Transverse colon (tissue), 4 donors: ENCODE measurements around the gene CEP78. TPM values are rescaled to one million over a fixed set of nuclear protein-coding genes. Genes with fewer than 3 reads are reported as not detected.

Experiments
- DNase-seq: peaks from one replicate; pipeline ENCODE4 v3.0.0-alpha.2; 2019
- H3K27ac ChIP-seq, 4 donors: fragments of 200-600 bp; sonication (generic); 2 replicates each; pipeline ENCODE4 v1.5.1; 2016 to 2018; ENCODE audit warnings: inconsistent platforms in 4 of 4
- H3K27me3 ChIP-seq: fragments of 200-600 bp; sonication (generic); 2 replicates; pipeline ENCODE4 v1.5.1; 2017; ENCODE audit warnings: inconsistent platforms
- H3K36me3 ChIP-seq, 4 donors: fragments of 200-600 bp; sonication (generic); 2 replicates each; pipeline ENCODE4 v1.5.1; 2017 to 2019; ENCODE audit warnings: inconsistent platforms in 4 of 4
- H3K4me1 ChIP-seq, 4 donors: fragments of 200-600 bp; sonication (generic); 2 replicates each; pipeline ENCODE4 v1.5.1; 2017 to 2020; ENCODE audit warnings: inconsistent platforms in 4 of 4
- H3K4me3 ChIP-seq, 4 donors: fragments of 200-600 bp; sonication (generic); 1 replicate in 1 of 4; 2 replicates in 3 of 4; pipeline versions ENCODE4 v1.5.1 to v1.6.1; 2017 to 2019; ENCODE audit warnings: inconsistent platforms in 4 of 4
- H3K9me3 ChIP-seq, 2 donors: fragments of 200-600 bp; sonication (generic); 2 replicates each; pipeline ENCODE4 v1.5.1; 2017 to 2019; ENCODE audit warnings: inconsistent platforms in 2 of 2
- CTCF ChIP-seq, 5 experiments: fragments of 200-600 bp in 3 of 5; fragments of 450-650 bp in 2 of 5; sonication (generic) in 3 of 5; IDR thresholded peaks; 1 replicate in 2 of 5; 2 replicates in 3 of 5; pipeline ENCODE4 v1.5.1; 2016 to 2017; ENCODE audit warnings: antibody characterized with exemption in 5 of 5, inconsistent platforms in 3 of 5, mild to moderate bottlenecking in 2 of 5, moderate library complexity in 1 of 5
- EP300 ChIP-seq: sonication (generic); formaldehyde crosslinking; IDR thresholded peaks from one replicate; pipeline ENCODE4 v1.6.1; 2017; ENCODE audit warnings: antibody characterized with exemption, low read depth
- POLR2A ChIP-seq: fragments of 450-650 bp; IDR thresholded peaks from one replicate; pipeline ENCODE4 v1.6.1; 2016; ENCODE audit warnings: antibody characterized with exemption, mild to moderate bottlenecking, moderate library complexity
- POLR2AphosphoS5 ChIP-seq, 3 donors: sonication (generic); formaldehyde crosslinking; IDR thresholded peaks; one replicate each; pipeline ENCODE4 v1.6.1; 2016; ENCODE audit warnings: antibody characterized with exemption in 3 of 3
- WGBS, 2 donors: methylation state at CpG; one replicate each; pipeline ENCODE4 v1.1.5; 2018; ENCODE audit warnings: low coverage in 1 of 2; 5-methylcytosine and 5-hydroxymethylcytosine counted together
- in situ Hi-C, 4 donors: fragments of 200-750 bp; cut with MboI; loops; one replicate each; pipeline versions ENCODE4 v1.15.0 to v1.15.1; 2017; ENCODE audit warnings: low sequenced_read_pairs in 3 of 4, low pct_ligation_motif_present in 1 of 4, low pct_unique_long_range_greater_than_20kb in 1 of 4
- intact Hi-C: fragments of 100-400 bp; cut with DNase I; formaldehyde crosslinking; loops from one replicate; pipeline ENCODE4 v1.15.1; 2023; ENCODE audit warnings: low total_unique reads
- total RNA-seq, 4 donors: library from RNA; depleted of rRNA; stranded (reverse); fragments of >200 nt; gene quantifications; one replicate each; pipeline ENCODE4 v1.1.0, GENCODE V29; 2016

CEP78 gene
- total RNA-seq, 4 donors from 2014 or later, result 2.6 to 7.3 (median 4.3) TPM

GRCh38 chr9:78311075-78311474 lies 75.2 kb downstream of the CEP78 start:
- Histone ChIP-seq H3K4me3 (no peak overlapping the region), H3K27ac (no peak overlapping the region)
- intact Hi-C loops, result no loop called here

DNA sequence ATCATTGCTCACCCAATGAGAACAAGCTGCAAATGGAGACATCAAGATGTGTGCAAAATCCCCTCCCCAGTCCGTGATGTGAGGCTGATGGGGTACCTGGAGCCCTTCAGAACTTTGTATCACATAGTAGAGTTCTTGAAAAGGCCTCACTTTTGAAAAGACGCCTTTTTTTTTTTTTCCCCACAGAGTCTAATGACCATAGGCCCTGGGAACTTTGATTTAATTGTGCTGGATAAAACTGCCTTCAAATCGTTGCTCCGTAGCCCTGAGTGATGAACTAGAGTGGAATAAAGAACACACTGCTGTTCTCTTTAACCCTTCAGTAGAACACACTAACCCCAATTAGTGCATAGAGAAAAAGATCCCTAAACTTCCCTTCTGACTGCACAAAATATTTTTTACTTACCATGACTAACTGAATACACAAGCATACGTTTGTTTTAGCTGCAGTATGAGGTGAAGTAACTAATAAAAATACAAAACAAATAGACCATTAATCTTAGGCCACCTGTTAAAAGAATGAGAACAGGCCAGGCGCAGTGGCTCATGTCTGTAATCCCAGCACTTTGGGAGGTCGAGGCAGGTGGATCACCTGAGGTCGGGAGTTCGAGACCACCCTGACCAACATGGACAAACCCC lies 76.1 kb downstream of the CEP78 start:
- 60 to 74% methylated on average over 7 to 9 of the region's 9 CpGs for WGBS, 2 donors
- intact Hi-C loops, result no loop called here
- H3K4me3 ChIP-seq, result no peak overlapping the region
- DNase-seq, result no peak
- H3K36me3 ChIP-seq, result no peaks in the 10 kb centered on the region
- no peak for TF ChIP-seq POLR2A
- no peak for TF ChIP-seq EP300
- TF ChIP-seq POLR2AphosphoS5 (IDR thresholded peaks at IDR 0.05), result no peak
- TF ChIP-seq CTCF (IDR thresholded peaks at IDR 0.05), result no peak
- H3K27ac ChIP-seq, result no peak overlapping the region
- in situ Hi-C loops, result no loop called here
- H3K9me3 ChIP-seq, result no peaks in the 10 kb centered on the region
- no peaks in the 10 kb centered on the region for H3K4me1 ChIP-seq
- H3K27me3 ChIP-seq, result no peaks in the 10 kb centered on the region

More at GRCh38 chr9:78311075-78311474, 75.2 kb downstream of the CEP78 start:
- TF ChIP-seq EP300, result no peak
- WGBS, 2 donors, result 96% methylated on average over 5 of the region's 5 CpGs; no CpG with 5 or more reads in 1 of the 2 donors
- DNase-seq, result no peak
- Histone ChIP-seq H3K36me3 (no peaks in the 10 kb centered on the region), H3K4me1 (no peaks in the 10 kb centered on the region), H3K9me3 (no peaks in the 10 kb centered on the region), H3K27me3 (no peaks in the 10 kb centered on the region)
- in situ Hi-C loops, result no loop called here

GRCh38 chr9:78314550-78314949 lies 78.7 kb downstream of the CEP78 start:
- no peak overlapping the region for H3K4me3 ChIP-seq
- H3K4me1 ChIP-seq, result no peaks in the 10 kb centered on the region
- H3K27me3 ChIP-seq, result no peaks in the 10 kb centered on the region
- no peaks in the 10 kb centered on the region for H3K9me3 ChIP-seq
- no peaks in the 10 kb centered on the region for H3K36me3 ChIP-seq
- 97% methylated on average over 5 of the region's 5 CpGs; no CpG with 5 or more reads in 1 of the 2 donors for WGBS, 2 donors
- no peak overlapping the region for H3K27ac ChIP-seq
- no peak for DNase-seq
- in situ Hi-C loops (no loop called here), intact Hi-C loops (no loop called here)
- TF ChIP-seq POLR2AphosphoS5 (IDR thresholded peaks at IDR 0.05), result no peak
- TF ChIP-seq POLR2A, result no peak
- no peak for TF ChIP-seq EP300
- no peak for TF ChIP-seq CTCF (IDR thresholded peaks at IDR 0.05)

DNA sequence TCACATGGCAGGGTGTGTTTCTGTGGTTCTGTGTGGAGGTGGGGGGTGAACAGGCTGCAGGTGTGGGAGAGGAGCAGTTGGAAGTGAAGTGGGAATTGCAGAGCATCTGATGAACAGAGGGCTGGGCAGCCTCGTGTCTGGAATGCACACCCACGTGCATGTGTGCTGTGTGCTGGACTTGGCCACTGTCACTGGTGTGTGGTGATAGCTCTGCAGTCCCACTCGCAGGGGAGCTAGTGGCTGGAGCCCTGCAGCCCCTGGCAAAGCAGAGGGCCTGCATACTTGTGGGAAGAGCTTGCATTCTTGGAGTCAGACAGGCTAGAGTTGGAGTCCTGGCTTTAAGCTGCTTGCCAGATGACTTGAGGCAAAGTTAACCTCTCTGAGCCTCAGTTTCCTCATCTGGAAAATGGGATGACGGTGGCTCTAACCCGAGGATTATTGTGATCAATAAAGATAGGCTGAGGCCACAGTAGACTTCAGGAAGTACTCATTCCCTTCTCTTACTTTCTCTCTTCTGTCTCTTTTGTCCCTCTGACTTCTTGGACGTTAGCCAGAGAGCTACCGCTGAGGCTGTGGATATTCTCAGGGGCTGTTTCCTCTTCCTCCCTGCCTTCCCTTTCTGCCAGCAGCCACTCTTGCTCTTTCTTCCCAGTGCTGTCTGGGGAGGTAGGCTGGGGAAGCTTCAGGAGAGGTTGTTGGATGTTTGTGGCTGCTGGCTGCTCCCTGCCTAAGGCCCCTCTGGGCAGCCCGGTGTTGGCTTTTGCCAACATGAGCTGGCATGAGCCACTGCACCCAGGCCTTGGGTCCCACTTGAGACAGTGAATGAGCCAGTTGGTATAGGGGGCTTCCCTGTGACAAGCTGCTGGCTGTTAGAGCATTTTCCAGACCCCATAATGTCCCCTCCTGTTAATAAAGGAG lies 79.3 kb downstream of the CEP78 start:
- H3K27ac ChIP-seq, result no peak overlapping the region
- in situ Hi-C loops, result no loop called here
- no peaks in the 10 kb centered on the region for H3K36me3 ChIP-seq
- 46 to 58% methylated on average over 4 to 8 of the region's 8 CpGs for WGBS, 2 donors
- no peak for DNase-seq
- no peak for TF ChIP-seq POLR2AphosphoS5 (IDR thresholded peaks at IDR 0.05)
- TF ChIP-seq CTCF (IDR thresholded peaks at IDR 0.05), result no peak
- no peaks in the 10 kb centered on the region for H3K27me3 ChIP-seq
- H3K4me1 ChIP-seq, result no peaks in the 10 kb centered on the region
- H3K4me3 ChIP-seq, result no peak overlapping the region
- H3K9me3 ChIP-seq, result no peaks in the 10 kb centered on the region
- intact Hi-C loops, result no loop called here
